ENCODE results near the gene FLOT1. TPM values are rescaled to one million over a fixed set of nuclear protein-coding genes. Genes with fewer than 3 reads are reported as not detected.
A peak's percentile ranks its signal among the peaks of the same experiment; 100 is the strongest.
"Not testable (repeated sequence)": the region's sequence is repeated elsewhere in the genome, so short reads cannot be mapped to it uniquely, and the experiment has no call there.

The FLOT1 gene
- total RNA-seq, 1 donor from 2014 or later = 252 TPM

DNA sequence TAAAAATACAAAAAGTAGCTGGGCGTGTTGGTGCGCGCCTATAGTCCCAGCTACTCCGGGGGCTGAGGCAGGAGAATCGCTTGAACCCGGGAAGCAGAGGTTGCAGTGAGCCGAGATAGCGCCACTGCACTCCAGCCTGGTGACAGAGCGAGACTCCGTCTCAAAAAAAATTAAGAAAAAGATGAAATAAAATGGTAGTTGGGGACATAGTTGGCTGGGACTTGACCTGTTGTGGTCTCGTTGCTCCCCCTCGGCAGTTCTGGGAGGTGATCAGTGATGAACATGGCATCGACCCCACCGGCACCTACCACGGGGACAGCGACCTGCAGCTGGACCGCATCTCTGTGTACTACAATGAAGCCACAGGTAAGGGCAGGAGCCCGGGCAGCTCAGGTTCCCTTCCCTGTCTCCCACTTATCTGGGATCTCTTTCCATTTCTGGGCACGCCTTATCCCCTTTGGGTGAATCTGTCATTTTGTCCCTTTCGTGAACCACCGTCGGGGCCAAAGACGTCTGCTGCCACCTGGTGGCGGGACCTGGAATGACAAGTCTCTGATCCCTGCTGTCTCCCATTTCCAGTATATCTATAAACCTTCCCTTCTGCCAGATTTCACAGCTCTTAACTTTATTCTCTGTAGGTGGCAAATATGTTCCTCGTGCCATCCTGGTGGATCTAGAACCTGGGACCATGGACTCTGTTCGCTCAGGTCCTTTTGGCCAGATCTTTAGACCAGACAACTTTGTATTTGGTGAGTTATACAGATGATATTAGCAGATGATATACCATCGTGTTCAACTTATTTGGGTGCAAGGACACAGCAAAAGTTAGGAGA is 20.0 kb downstream of the FLOT1 start:
- Mint-ChIP-seq H3K9me3 (no peaks in the 10 kb centered on the region), H3K27me3 (ENCODE audit: insufficient read depth) (no peaks in the 10 kb centered on the region), H3K27ac (peak overlapping the region; percentile 83), H3K36me3 (ENCODE audit: low read depth) (peaks cover 56% of the 10 kb centered on the region), H3K4me1 (ENCODE audit: low read depth) (peaks cover 53% of the 10 kb centered on the region), H3K4me3 (peak overlapping the region; percentile 95)
- DNase-seq (ENCODE audit: low spot score) = peak; percentile 77
- intact Hi-C loops (cut with micrococcal nuclease) = loop anchor here (1.0 kb wide), 2 partner anchors 9 to 43 kb away; no protein-coding TSS in a partner anchor

DNA sequence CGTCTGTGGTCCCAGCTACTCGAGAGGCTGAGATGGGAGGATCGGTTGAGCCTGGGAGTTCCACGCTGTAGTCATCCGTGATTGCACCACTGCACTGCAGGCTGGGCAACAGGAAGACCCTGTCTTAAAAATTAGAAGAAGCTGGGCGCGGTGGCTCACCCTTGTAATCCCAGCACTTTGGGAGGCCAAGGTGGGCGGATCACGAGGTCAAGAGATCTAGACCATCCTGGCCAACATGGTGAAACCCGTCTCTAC is 20.5 kb downstream of the FLOT1 start:
- H3K27me3 Mint-ChIP-seq (ENCODE audit: insufficient read depth); DNase-seq (ENCODE audit: low spot score); H3K9me3 Mint-ChIP-seq: not testable (repeated sequence)
- H3K36me3 Mint-ChIP-seq (ENCODE audit: low read depth) = peaks cover 53% of the 10 kb centered on the region
- H3K4me1 Mint-ChIP-seq (ENCODE audit: low read depth) = peaks cover 55% of the 10 kb centered on the region
- intact Hi-C loops (cut with micrococcal nuclease) = loop anchor here (1.0 kb wide), 2 partner anchors 9 to 43 kb away; no protein-coding TSS in a partner anchor
- peak overlapping the region; percentile 95 for H3K4me3 Mint-ChIP-seq
- peak overlapping the region; percentile 83 for H3K27ac Mint-ChIP-seq

DNA sequence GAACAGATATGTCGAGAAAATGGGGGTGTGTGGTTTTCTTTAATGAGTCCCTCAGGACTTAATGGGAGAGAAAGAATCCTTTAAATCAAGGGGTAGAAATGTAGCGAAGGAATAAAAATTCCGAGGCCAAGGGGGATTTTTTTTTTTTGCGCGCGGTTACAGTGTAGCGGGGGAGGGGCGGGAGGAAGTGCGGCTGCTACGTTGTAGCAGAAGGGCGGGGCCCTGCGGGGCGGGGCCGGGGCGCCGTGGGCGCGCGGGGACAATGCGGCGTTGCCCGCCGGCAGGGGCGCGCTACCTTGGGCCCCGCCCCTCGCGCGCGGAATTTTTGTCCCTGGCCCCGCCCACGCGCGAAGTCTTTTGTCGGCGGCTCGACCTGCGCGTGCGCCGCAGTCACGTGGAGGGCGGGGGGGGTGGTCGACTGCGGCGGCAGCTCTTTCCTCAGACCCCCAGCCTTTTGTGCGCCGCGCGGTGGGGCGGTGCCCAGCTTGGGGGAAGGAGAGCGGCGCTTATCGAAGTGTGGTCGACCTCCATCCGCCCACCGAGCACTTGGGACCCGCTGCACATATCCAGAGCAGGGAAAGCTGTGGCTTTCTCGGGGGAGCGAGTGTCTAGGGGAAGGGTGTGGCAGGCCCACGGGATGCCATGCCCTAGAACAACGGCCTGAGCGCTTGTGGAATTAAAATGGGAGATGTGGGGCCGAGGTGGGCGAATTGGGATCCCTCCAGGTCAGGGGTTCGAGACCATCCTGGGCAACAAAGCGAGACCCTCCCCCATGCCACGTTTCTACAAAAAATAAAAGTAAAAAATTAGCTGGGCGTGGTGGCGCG is 21.1 kb downstream of the FLOT1 start:
- Mint-ChIP-seq H3K36me3 (ENCODE audit: low read depth) (peaks cover 53% of the 10 kb centered on the region), H3K9me3 (no peaks in the 10 kb centered on the region), H3K27ac (peak overlapping the region; percentile 83), H3K4me1 (ENCODE audit: low read depth) (peaks cover 58% of the 10 kb centered on the region), H3K27me3 (ENCODE audit: insufficient read depth) (no peaks in the 10 kb centered on the region), H3K4me3 (peak overlapping the region; percentile 95)
- DNase-seq (ENCODE audit: low spot score) = peak; percentile 93
- intact Hi-C loops (cut with micrococcal nuclease) = loop anchor here (1.0 to 2.0 kb wide), 6 partner anchors 10 to 150 kb away; partner anchors contain the start of genes ABCF1, C6orf136 and FLOT1

DNA sequence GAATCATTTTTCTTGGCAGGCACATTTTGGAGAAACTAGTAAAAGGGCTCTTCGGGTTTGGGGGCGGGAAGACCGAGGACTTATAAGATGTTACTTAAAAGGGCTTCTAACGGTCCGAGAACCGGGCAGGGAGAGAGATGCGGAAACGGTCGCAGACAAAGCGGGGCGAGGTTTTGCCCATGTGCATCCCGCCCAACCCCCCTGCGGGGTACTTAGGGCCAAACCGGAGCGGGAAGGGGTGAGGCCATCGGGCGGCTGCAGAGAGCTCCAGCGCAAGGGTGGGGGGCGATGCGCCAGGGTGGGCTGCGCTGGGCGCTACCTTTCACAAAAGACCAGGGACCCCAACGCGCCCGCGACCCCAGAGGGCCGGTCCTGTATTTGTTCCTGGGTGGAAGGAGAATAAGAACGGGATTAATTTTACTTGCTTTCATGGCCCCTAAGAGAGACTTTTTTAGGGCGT is 21.7 kb downstream of the FLOT1 start:
- Mint-ChIP-seq H3K27ac (peak overlapping the region; percentile 83), H3K9me3 (no peaks in the 10 kb centered on the region), H3K4me1 (ENCODE audit: low read depth) (peaks cover 62% of the 10 kb centered on the region), H3K27me3 (ENCODE audit: insufficient read depth) (no peaks in the 10 kb centered on the region), H3K36me3 (ENCODE audit: low read depth) (peaks cover 53% of the 10 kb centered on the region), H3K4me3 (peak overlapping the region; percentile 95)
- intact Hi-C loops (cut with micrococcal nuclease) = loop anchor here (1.0 to 2.0 kb wide), 4 partner anchors 16 to 149 kb away; partner anchors contain the start of genes ABCF1, C6orf136 and FLOT1
- DNase-seq (ENCODE audit: low spot score) = peak; percentile 55

DNA sequence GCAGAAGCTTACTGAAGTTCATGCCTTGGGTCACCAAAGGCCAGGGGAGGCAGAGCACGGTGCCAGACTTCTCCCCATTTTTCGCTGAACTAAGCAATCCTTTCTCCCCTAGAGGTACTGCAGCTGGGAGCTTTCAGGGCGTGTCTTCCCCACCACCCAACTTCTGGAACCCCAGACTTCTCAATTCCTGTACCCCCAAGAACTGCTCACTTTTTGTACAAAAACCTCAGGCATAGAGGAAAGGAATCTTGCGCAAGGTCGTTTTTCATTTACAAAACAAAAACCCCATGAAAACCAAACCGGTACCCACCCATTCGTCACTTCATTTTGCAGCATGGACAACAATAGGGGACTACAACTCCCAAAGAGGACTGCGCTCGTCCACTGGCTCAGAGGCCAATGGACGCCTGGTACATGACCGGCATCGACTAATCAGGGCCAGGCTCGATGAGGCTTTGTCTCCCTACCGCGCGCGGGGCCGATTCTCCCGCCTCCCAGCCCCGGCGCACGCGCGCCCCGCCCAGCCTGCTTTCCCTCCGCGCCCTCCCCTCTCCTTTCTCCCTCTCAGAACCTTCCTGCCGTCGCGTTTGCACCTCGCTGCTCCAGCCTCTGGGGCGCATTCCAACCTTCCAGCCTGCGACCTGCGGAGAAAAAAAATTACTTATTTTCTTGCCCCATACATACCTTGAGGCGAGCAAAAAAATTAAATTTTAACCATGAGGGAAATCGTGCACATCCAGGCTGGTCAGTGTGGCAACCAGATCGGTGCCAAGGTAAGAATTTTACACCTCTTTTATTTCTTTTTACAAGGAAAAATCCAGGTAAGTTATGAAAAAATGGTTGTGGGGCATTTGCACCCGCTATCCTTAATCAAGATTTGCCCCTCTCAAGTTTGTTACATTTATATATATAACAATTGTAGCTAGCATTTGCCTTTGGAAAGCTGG is 22.4 kb downstream of the FLOT1 start, which contains the start of gene TUBB:
TUBB (plus strand) TSS at position 562 of the 947 bp plus-strand sequence; CDS start at position 717, 155 bp downstream.
- Mint-ChIP-seq H3K27me3 (ENCODE audit: insufficient read depth) (no peaks in the 10 kb centered on the region), H3K9me3 (no peaks in the 10 kb centered on the region), H3K4me1 (ENCODE audit: low read depth) (peaks cover 59% of the 10 kb centered on the region), H3K27ac (peak within 1 kb of the TSS; percentile 83), H3K4me3 (peak within 1 kb of the TSS; percentile 95), H3K36me3 (ENCODE audit: low read depth) (peaks cover 54% of the 10 kb centered on the region)
- intact Hi-C loops (cut with micrococcal nuclease) = loop anchor here (2.0 to 10.0 kb wide), 3 partner anchors 17 to 795 kb away; no protein-coding TSS in a partner anchor
- peak; percentile 95 for DNase-seq (ENCODE audit: low spot score)

DNA sequence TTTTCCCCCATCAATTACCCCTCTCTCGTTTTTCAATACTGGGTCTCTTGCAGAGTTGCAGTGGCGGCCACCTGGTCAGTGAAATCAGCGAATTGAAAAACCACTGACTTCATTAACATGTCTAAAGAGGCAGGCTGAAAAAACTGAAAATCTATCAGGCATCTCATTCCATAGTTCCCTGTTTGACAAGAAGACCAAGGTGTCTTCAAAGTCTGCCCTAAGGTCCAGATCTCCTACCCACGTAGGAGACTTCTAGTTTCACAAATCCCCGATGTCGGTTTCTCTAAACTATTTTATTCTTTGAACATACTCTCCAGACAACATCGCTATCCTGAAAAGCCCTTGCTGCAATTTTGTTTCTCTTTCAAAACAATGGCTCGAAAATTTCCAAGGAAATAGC is 23.1 kb downstream of the FLOT1 start:
- H3K9me3 Mint-ChIP-seq = no peaks in the 10 kb centered on the region
- H3K36me3 Mint-ChIP-seq (ENCODE audit: low read depth) = peaks cover 55% of the 10 kb centered on the region
- intact Hi-C loops (cut with micrococcal nuclease) = loop anchor here (10.0 kb wide), 2 partner anchors 475 to 795 kb away; no protein-coding TSS in a partner anchor
- H3K4me1 Mint-ChIP-seq (ENCODE audit: low read depth) = peaks cover 58% of the 10 kb centered on the region
- H3K27ac Mint-ChIP-seq = peak overlapping the region; percentile 83
- DNase-seq (ENCODE audit: low spot score) = no peak
- H3K4me3 Mint-ChIP-seq = peak overlapping the region; percentile 95
- H3K27me3 Mint-ChIP-seq (ENCODE audit: insufficient read depth) = no peaks in the 10 kb centered on the region

DNA sequence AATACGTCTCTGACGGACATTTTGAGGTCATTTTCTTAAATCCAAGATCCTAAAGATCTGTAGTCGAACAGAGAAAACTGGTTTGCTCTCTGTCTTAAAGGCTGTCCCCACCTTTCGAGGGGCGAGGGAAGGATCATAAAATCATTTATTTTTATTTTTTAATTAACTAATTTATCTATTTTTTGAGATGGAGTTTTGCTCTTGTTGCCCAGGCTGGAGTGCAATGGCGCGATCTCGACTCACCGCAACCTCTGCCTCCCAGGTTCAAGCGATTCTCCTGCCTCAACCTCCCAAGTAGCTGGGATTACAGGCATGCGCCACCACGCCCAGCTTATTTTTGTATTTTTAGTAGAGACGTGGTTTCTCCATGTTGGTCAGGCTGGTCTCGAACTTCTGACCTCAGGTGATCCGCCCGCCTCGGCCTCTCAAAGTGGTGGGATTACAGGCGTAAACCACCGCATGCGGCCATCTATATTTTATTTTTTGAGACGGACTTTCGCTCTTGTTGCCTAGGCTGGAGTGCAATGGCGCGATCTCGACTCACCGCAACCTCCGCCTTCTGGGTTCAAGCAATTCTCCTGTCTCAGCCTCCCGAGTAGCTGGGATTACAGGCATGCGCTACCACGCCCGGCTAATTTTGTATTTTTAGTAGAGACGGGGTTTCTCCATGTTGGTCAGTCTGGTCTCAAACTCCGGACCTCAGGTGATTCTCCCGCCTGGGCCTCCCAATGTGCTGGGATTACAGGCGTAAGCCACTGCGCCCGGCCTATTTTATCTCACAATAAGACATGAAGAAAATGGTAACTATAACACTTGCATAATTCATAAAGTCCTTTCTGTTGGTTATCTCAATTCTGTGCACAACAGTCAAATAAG is 24.4 kb downstream of the FLOT1 start:
- Mint-ChIP-seq H3K4me3 (peak overlapping the region; percentile 95), H3K36me3 (ENCODE audit: low read depth) (peaks cover 51% of the 10 kb centered on the region), H3K27ac (peak overlapping the region; percentile 99), H3K4me1 (ENCODE audit: low read depth) (peaks cover 50% of the 10 kb centered on the region)
- not testable (repeated sequence) for DNase-seq (ENCODE audit: low spot score); H3K27me3 Mint-ChIP-seq (ENCODE audit: insufficient read depth); H3K9me3 Mint-ChIP-seq
- intact Hi-C loops (cut with micrococcal nuclease) = loop anchor here (1.0 to 10.0 kb wide), 13 partner anchors 24 to 934 kb away; partner anchors contain the start of genes ATAT1, BAG6, C6orf136 and DHX16

DNA sequence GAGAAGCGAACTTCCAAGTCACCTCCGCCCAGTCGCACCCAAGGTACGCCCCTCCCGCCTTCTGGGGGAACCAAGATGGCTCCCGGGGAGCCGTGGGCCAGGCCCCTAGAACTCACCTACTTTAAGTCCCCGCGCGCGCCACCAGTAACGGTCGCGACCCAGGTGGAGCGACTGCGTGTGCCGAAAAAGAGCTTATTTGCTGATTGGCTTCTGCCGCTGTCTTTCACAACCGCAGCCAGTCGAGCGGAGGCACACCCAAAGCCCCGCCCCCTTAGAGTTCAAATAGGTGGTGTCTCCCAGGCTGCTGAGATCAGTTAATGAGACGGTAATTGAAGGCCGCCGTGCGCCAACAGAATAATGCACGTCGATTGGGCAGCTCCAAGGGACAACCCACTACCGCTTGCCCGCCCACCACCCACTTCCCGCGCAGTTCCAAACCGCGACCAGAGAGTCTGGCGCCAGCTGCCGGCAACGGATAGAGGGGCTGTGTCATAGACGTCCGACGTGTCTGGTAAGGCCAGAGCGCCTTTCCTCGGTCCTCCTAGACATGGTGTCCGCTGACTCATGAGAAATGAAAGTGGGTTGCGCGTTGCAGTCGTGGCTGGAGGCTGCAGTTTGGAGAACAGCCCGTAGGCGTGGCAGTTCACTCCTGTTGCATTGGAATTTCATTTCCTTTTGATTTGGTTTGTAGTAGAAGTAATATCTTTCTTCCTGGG is 25.2 kb downstream of the FLOT1 start, which contains the start of gene MDC1:
MDC1 (minus strand) TSS at position 153 of the 716 bp plus-strand sequence. CDS start 2,106 bp downstream, outside the sequence.
- Mint-ChIP-seq H3K4me1 (ENCODE audit: low read depth) (peaks cover 51% of the 10 kb centered on the region), H3K27me3 (ENCODE audit: insufficient read depth) (no peaks in the 10 kb centered on the region), H3K9me3 (no peaks in the 10 kb centered on the region), H3K36me3 (ENCODE audit: low read depth) (peaks cover 51% of the 10 kb centered on the region), H3K27ac (peak within 1 kb of the TSS; percentile 99), H3K4me3 (peak within 1 kb of the TSS; percentile 91)
- intact Hi-C loops (cut with micrococcal nuclease) = loop anchor here (1.0 to 10.0 kb wide), 13 partner anchors 25 to 935 kb away; partner anchors contain the start of genes ATAT1, BAG6, C6orf136 and DHX16
- DNase-seq (ENCODE audit: low spot score) = peak; percentile 99

DNA sequence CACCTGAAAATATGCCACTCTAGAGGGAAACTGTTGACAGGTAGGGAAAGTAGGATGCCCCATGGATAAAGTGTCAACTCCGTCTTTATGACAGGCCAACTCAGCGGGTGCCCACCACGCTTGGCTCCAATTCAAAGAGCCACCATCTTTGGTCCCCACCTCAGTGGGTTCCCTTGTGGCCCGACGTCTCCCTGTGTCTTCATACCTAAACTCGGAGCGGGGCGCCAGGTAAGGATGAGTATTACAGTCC is 25.7 kb downstream of the FLOT1 start:
- H3K4me3 Mint-ChIP-seq = peak overlapping the region; percentile 91
- peak overlapping the region; percentile 99 for H3K27ac Mint-ChIP-seq
- no peak for DNase-seq (ENCODE audit: low spot score)
- H3K9me3 Mint-ChIP-seq = no peaks in the 10 kb centered on the region
- no peaks in the 10 kb centered on the region for H3K27me3 Mint-ChIP-seq (ENCODE audit: insufficient read depth)
- intact Hi-C loops (cut with micrococcal nuclease) = loop anchor here (1.0 to 10.0 kb wide), 13 partner anchors 25 to 935 kb away; partner anchors contain the start of genes ATAT1, BAG6, C6orf136 and DHX16
- H3K4me1 Mint-ChIP-seq (ENCODE audit: low read depth) = peaks cover 56% of the 10 kb centered on the region
- peaks cover 50% of the 10 kb centered on the region for H3K36me3 Mint-ChIP-seq (ENCODE audit: low read depth)

DNA sequence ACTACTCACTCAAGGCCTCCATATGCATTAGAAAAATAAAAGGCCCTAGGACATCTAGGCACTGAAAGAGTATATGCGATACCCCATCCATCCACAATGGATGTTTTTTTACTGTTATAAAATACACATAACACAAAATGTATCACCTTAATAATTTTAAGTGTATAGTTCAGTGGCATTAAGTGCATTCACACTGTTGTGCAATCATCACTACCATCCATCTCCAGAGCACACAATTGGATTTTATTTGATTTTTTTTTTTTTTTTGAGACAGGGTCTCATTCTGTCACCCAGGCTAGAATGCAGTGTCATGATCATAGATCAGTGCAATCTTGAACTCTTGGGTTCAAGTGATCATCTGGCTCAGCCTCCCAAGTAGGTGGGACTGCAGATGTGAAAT is 28.2 kb downstream of the FLOT1 start:
- no peaks in the 10 kb centered on the region for H3K9me3 Mint-ChIP-seq
- H3K27ac Mint-ChIP-seq = no peak overlapping the region
- H3K4me1 Mint-ChIP-seq (ENCODE audit: low read depth) = peaks cover 63% of the 10 kb centered on the region
- intact Hi-C loops (cut with micrococcal nuclease) = loop anchor here (10.0 kb wide), 2 partner anchors 481 to 789 kb away; no protein-coding TSS in a partner anchor
- peaks cover 56% of the 10 kb centered on the region for H3K36me3 Mint-ChIP-seq (ENCODE audit: low read depth)
- H3K4me3 Mint-ChIP-seq = no peak overlapping the region
- no peaks in the 10 kb centered on the region for H3K27me3 Mint-ChIP-seq (ENCODE audit: insufficient read depth)
- DNase-seq (ENCODE audit: low spot score) = no peak
